GM19395 (cell line): Measurements from ENCODE around the gene F2RL2.
A peak's percentile ranks its signal among the peaks of the same experiment; 100 is the strongest.

Source experiments
- ATAC-seq: cut with Tn5 transposase; IDR thresholded peaks from one replicate; pipeline ENCODE4 v1.9.1; 2021; ENCODE audit warnings: mild to moderate bottlenecking, moderate library complexity; ENCODE audit not compliant: unreplicated experiment

The F2RL2 gene

GRCh38 chr5:76622973-76623596 is at the start of gene F2RL2:
Gene F2RL2, minus strand, starts transcription at chr5:76623403. Its CDS starts 173 bp downstream, at chr5:76623230.
- ATAC-seq = no peak

DNA sequence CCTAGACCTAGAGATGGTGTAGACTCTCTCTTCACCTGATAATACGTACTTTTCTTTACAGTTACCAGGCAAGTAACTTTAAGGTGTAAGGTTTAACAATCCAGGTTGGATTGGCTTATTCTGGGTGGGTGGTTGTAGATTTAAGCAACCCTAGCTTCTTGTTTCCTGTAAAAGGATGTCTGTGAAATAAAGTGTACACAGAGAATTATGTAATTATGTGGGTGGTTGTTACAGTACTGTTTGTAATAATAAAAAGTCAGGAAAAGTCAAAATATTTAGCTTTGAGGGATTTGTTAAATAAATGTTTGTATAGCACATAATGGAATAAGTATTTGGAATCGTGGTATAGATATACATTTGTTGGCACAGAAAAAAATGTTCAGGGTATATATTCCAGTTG is 49.0 kb upstream of the F2RL2 start:
- no peak for ATAC-seq

DNA sequence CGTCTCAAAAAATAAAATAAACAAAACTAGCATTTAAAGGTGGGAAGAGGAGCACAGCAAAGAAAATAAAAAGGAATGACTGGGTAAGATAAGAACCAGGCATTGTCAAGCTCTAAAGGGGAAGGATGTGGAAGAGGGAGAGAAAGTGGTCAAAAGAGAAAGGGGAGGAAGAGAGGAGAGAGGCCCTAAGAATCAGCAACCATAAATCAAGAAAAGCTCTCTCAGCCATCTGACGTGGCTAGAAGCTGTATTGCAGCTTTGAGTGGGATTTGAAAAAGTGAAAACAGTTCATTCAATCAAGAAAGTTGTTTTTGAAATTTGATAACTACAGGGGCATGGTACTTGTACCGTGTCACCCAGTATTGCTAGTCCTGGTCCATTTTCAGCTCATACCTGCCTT is 47.3 kb upstream of the F2RL2 start:
- ATAC-seq = no peak

- no peak for ATAC-seq
Measured at GRCh38 chr5:76669245-76669644, 46.0 kb upstream of the F2RL2 start.

DNA sequence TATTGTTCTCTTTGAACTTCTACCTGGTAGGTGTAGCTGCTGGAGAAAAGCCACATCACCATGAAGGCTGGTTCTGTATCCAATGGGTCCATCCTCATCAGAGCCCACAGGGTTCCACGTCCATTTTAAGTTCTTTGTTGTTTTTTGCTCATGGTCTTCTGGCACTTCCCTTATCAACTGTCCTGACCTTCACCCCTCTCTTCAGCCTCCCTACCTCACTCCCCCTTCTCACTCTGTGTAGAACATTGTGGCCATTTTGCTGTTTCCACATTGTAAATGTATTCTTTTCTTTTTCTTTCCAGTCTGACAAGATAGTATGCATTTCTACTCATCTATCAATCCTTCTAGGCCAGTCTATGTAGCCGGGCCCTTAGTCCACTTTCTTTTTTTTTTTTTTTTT is 44.3 kb upstream of the F2RL2 start:
- ATAC-seq = no peak

GRCh38 chr5:76664079-76664478 is 40.9 kb upstream of the F2RL2 start:
- no peak for ATAC-seq

DNA sequence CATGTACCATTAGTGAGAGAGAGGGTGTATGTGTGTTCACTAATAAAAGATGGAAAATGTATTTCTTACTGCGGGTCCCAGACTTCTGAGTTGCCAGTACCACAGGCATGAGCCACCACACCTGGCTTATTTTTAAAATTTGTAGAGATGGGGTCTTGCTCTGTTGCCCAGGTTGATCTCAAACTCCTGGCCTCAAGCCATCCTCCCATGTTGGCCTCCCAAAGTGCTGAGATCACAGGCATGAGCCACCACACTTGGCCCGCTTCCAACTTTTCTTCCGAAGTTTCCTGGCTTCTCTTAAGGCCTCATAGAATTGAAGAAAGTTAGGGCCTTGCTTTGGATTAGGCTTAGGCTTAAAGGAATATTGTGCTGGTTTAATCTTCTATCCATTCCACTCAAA is 40.4 kb upstream of the F2RL2 start:
- no peak for ATAC-seq

DNA sequence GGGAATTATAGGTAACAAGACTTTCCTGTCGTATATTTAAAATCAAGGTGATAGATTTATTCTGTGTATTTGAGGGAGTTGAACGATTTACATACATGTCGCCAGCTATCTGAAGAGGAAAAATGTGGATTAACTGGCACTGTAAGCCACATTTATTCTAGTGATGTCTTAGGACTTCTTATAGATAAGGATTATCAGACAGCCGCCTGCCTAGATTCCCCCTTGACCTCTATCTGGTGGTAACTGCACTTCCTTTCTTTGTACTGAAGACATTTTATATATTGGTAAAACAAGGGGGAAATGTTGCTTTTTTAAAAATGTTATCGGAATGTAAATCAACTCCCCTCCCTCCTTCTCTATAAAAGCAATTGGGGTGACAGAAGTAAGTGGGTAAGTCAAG is 39.3 kb upstream of the F2RL2 start:
- no peak for ATAC-seq

DNA sequence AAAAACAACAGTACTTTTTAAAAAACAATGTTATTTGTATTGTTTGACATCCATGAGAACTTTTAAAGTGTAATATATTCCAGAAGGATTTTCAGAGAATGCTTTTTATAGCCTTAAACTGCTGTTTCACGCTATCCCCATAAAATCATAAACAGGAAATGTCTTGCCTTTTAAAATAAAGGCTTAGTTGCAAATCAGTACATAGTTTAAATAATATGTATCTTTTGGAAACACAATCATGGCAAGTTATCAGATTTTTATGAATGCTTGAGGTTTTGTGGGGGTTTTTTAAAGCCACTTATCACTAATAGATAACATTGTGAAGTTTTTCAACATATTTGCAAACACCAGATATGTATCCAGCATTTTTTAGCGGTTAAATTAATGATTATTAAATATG is 37.2 kb upstream of the F2RL2 start:
- no peak for ATAC-seq

- ATAC-seq = no peak
Measured at GRCh38 chr5:76657683-76658311, 34.6 kb upstream of the F2RL2 start.

DNA sequence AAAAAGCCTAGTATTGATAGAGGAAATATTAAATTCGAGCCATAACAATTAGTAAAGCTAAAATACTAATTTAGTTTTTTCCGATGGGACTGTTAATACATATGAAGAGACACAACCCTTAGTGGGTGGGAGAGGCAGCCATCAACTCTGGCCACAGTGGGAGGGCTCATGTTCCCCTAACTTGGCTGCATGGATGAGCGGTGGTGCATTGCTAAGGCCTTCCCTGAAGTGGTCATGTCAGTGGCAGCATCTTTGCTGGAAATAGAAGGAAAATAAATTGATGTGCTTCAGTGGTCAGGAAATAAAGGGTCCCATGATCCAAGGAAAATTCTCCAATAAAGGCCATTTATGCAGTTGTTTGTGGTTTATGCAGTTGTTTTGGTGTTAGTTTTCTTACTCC is 33.9 kb upstream of the F2RL2 start:
- ATAC-seq = no peak

GRCh38 chr5:76652809-76653414 is 29.7 kb upstream of the F2RL2 start:
- no peak for ATAC-seq

- ATAC-seq = no peak
Measured at GRCh38 chr5:76649140-76649539, 25.9 kb upstream of the F2RL2 start.

DNA sequence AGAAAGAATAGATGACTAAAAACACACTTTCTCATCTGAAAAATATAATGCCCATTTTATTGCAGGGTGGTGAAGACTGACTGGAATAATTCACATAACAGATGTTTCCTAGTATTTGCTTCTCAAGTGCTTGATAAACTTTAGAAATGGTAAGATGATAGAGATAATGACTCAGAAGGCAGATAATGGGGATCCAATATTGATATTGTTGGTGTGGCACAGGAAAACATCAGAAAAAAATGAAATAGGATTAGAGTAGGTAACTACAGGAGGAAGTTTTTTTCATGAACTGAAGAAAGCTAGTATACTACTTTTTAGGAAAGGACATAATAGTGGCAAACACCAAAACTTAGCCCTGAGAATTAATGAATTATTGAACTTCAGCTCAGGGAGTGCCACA is 20.2 kb upstream of the F2RL2 start:
- no peak for ATAC-seq

- no peak for ATAC-seq
Measured at GRCh38 chr5:76642390-76643040, 19.3 kb upstream of the F2RL2 start.

DNA sequence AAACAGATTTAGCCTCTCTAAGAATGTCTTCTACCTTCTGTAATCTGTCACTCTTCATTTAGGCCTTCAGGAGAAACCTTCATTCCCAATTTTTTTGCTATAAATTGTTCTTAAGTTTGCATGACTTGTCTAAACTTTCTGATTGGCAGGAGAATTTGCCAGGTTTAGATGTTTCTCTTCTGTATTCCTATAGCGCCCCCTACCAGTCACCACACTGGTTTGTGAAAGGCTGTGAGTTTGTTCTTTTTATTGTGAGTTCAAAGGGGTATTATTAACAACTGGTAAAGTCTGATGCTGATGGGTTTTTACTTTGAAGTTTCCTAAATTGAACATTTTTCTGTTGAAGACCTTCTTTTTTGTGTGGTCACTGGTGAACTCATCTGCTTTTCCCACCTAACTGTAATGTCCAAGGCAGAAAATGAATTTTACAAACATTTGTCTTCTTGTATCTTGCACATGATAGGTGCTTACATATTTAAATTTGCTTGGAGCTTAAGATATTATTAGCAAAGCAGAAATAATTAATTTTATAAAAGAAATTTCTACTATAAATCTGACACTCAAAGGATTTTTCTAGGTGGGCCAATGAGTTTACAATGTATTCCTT is 18.4 kb upstream of the F2RL2 start:
- ATAC-seq = peak; percentile 65

DNA sequence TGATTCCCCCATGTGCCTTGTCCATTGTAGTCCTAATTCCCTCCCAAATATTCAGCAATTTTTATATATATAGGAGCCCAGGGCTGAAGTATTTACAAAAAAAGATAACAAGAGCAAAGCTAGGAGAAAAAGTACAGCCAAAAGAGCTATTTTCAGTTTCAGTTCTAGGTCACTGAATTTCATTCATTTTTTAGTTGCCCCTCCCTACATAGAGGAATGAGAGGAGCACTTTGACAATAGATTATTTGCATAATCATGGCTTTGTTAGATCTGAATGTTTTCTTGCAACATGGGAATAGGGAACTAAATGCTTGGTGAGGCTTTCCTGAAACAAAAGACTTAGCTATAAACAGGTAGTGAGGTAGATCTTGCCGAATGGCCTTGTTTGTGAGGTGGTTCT is 15.3 kb upstream of the F2RL2 start:
- ATAC-seq = peak; percentile 56

- no peak for ATAC-seq
Measured at GRCh38 chr5:76637490-76637889, 14.3 kb upstream of the F2RL2 start.

GRCh38 chr5:76634661-76635060 is 11.5 kb upstream of the F2RL2 start:
- ATAC-seq = no peak

GRCh38 chr5:76626738-76627137 is 3.5 kb upstream of the F2RL2 start:
- ATAC-seq = no peak

GRCh38 chr5:76625087-76625815 is 2.0 kb upstream of the F2RL2 start:
- no peak for ATAC-seq
